ENCODE results near the gene C5. TPM values are rescaled to one million over a fixed set of nuclear protein-coding genes. Genes with fewer than 3 reads are reported as not detected.

The C5 gene
- polyA plus RNA-seq, 1 donor from 2014 or later, result 0.99 TPM

DNA sequence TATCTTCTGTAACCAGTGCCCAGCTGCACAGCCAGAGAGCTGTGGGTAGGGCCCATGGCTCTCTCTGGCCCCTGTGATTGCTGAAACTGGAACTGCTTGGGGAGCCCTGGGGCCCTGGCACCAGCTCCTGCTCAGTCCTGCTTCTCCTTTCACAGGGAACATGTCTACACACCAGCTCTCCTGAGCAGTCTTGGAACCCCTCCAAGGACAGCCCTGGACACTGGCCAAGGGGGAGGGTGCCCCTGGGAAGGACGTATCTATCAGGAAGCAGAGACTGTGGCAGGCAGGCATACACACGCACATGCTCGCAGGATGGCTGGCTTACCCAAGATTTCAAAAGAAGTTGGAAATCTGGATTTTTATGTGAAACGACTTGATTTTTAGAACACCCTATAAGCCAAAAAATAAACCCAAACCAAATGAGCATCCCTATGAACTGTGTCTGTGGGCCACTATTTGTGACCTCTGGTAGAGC is 114.7 kb downstream of the C5 start:
- peaks cover 43 to 52% (median 46%) of the 10 kb centered on the region in 3 donors for H3K4me1 Mint-ChIP-seq
- no peaks in the 10 kb centered on the region for H3K36me3 Mint-ChIP-seq
- peak overlapping the region; percentile 4 to 87 (median 87) for H3K27ac Mint-ChIP-seq
- H3K4me3 Mint-ChIP-seq, result peak overlapping the region in 2 of 4 donors; percentile 80 to 88
- H3K9me3 Mint-ChIP-seq, result no peaks in the 10 kb centered on the region
- H3K27me3 Mint-ChIP-seq, result no peaks in the 10 kb centered on the region

DNA sequence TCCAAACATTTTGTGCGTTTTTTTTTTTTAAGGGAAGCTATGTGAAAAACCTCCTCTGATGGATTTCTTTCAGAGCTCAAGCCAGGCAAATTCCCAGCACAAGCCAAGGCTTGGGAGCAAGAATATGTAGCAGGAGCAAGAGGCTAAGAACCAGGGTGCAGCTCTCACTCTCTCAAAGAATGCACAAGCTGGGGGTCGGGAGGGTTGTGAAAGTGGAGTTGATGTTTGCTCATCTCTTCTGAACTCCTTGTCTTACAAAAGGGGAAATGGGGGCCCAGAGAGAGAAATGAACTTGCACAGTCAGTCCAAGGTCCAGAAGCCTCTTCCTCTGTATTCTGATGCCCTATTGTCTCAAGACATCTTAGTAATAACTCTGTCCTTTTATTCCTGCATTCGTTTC is 115.8 kb downstream of the C5 start:
- Mint-ChIP-seq H3K27ac (peak overlapping the region; percentile 81 to 85 (median 85)), H3K4me3 (peak overlapping the region in 2 of 4 donors; percentile 66 to 78), H3K27me3 (no peaks in the 10 kb centered on the region), H3K36me3 (no peaks in the 10 kb centered on the region), H3K4me1 (peaks cover 45 to 60% (median 46%) of the 10 kb centered on the region in 3 donors), H3K9me3 (no peaks in the 10 kb centered on the region)

DNA sequence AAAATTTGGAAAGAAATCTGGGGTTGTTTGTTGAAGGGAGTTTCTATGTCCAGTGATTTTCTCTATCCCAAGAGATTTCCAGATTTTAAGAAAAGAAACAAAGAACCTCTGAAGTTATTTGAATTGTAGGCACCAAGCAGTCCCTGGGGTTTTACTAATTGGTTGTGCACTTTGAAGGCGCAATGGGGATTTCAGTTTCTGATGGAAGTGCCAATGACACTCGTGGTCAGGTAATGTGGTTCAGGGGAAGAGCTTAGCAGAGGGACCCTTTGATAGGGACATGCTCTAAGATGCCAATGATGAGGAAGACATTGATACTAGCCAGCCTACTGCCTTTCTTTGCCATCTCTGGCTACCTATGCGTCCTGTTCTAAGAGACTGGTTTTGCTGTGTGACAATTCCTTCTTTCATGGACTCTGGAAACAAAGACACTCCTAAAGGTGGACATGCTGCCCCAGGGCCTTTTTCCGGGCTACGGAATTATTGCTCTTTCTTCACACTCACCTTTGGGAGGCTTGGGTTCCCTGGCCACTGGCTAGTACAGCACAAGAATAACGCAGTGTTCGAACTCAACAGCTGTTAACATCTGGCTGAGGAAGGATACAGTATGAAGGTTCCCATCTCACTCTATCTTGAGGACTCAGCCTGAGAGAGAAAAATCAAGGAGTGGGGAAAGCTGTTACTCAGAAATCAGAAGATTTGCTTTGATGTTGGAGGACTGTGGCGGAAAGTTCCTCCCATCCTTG is 116.6 kb downstream of the C5 start:
- peak overlapping the region in 3 of 4 donors; percentile 44 to 72 (median 66) for H3K4me3 Mint-ChIP-seq
- no peaks in the 10 kb centered on the region for H3K9me3 Mint-ChIP-seq
- peak overlapping the region in 2 of 3 donors; percentile 80 to 85 for H3K27ac Mint-ChIP-seq
- H3K4me1 Mint-ChIP-seq, result peaks cover 45 to 61% (median 46%) of the 10 kb centered on the region in 3 donors
- no peaks in the 10 kb centered on the region for H3K27me3 Mint-ChIP-seq
- H3K36me3 Mint-ChIP-seq, result no peaks in the 10 kb centered on the region

- Mint-ChIP-seq H3K4me3 (peak overlapping the region in 3 of 4 donors; percentile 85 to 88 (median 87)), H3K4me1 (peaks cover 57 to 71% (median 58%) of the 10 kb centered on the region in 3 donors), H3K36me3 (no peaks in the 10 kb centered on the region), H3K27me3 (no peaks in the 10 kb centered on the region), H3K27ac (peak overlapping the region; percentile 96 to 99 (median 96)), H3K9me3 (no peaks in the 10 kb centered on the region)
Observed at GRCh38 chr9:120932086-120932823, 117.8 kb downstream of the C5 start.

DNA sequence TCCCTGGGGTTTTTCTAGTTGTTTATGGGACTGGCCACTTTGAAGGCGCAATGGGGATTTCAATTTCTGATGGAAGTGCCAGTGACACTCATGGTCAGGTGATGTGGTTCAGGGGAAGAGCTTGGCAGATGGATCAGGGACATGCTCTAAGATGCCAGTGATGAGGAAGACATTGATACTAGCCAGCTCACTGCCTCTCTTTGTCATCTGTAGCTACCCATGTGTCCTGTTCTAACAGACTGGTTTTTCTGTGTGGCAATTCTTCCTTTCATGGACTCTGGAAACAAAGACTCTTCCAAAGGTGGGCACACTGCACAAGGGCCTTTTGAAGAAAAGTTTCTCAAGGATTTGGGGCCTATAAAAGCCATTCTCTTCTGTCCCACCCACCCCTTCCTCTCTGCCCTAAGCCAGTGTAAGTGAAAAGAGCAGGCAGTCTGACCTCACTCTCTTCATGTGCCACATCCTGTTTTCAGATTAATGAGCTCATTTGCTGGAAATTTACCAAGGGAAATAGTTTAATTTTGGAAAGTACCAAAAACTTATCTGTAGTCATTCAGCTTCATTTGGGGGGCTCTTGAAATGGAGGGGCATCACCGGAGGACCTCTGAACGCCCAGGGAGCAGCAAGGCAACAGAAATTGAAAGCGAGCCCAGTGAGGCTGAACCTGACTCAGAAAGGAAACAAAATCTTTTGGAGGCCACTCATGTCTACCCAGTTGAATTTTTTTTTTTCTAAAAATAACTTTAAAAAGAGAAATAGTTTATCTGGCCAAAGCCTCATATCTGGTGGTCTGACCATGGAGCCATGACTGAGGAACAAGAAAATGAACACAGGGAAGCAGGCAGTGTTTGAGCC is 118.6 kb downstream of the C5 start:
- Mint-ChIP-seq H3K27ac (peak overlapping the region; percentile 96 to 99 (median 96)), H3K9me3 (no peaks in the 10 kb centered on the region)

GRCh38 chr9:120929229-120929791 is 120.8 kb downstream of the C5 start:
- H3K27ac Mint-ChIP-seq, result peak overlapping the region; percentile 84 to 99 (median 91)
- no peaks in the 10 kb centered on the region for H3K27me3 Mint-ChIP-seq
- H3K4me1 Mint-ChIP-seq, result peaks cover 56 to 75% (median 63%) of the 10 kb centered on the region in 3 donors
- no peaks in the 10 kb centered on the region for H3K9me3 Mint-ChIP-seq
- no peaks in the 10 kb centered on the region for H3K36me3 Mint-ChIP-seq
- peak overlapping the region; percentile 82 to 92 (median 87) for H3K4me3 Mint-ChIP-seq

More for the DNA sequence above, 118.6 kb downstream of the C5 start:
- Mint-ChIP-seq H3K4me1 (peaks cover 58 to 75% (median 61%) of the 10 kb centered on the region in 3 donors), H3K4me3 (peak overlapping the region; percentile 76 to 88 (median 86)), H3K27me3 (no peaks in the 10 kb centered on the region), H3K36me3 (no peaks in the 10 kb centered on the region)

GRCh38 chr9:120928483-120929228 is 121.4 kb downstream of the C5 start:
- H3K9me3 Mint-ChIP-seq, result no peaks in the 10 kb centered on the region
- H3K4me1 Mint-ChIP-seq, result peaks cover 59 to 74% (median 64%) of the 10 kb centered on the region in 3 donors
- H3K4me3 Mint-ChIP-seq, result peak overlapping the region; percentile 89 to 93 (median 92)
- H3K27ac Mint-ChIP-seq, result peak overlapping the region; percentile 85 to 99 (median 97)
- no peaks in the 10 kb centered on the region for H3K27me3 Mint-ChIP-seq
- no peaks in the 10 kb centered on the region for H3K36me3 Mint-ChIP-seq

DNA sequence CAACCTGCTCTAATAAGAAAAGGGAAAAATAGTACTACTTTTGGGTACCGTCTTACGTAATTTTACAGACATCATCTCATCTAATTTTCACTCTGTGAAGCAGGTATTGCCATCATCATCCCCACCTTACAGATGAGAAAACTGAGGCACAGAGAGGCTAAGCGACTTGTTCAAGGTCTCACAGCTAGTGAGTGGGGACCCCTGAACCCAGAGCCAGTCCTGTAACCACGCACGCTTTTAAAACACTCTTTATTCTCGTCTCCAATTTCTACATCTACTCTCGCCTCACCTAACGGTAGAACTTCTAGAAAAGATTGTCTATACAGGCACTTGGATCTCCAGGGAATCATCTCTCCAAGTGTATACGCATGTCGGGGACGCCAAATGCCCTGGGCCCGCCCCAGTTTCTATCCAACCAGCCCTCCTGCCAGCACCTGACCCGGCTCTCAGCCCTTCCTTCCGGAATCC is 122.0 kb downstream of the C5 start:
- H3K36me3 Mint-ChIP-seq, result no peaks in the 10 kb centered on the region
- H3K4me3 Mint-ChIP-seq, result peak overlapping the region; percentile 89 to 93 (median 92)
- H3K27me3 Mint-ChIP-seq, result no peaks in the 10 kb centered on the region
- peaks cover 55 to 71% (median 60%) of the 10 kb centered on the region in 3 donors for H3K4me1 Mint-ChIP-seq
- no peaks in the 10 kb centered on the region for H3K9me3 Mint-ChIP-seq
- H3K27ac Mint-ChIP-seq, result peak overlapping the region; percentile 85 to 97 (median 97)

DNA sequence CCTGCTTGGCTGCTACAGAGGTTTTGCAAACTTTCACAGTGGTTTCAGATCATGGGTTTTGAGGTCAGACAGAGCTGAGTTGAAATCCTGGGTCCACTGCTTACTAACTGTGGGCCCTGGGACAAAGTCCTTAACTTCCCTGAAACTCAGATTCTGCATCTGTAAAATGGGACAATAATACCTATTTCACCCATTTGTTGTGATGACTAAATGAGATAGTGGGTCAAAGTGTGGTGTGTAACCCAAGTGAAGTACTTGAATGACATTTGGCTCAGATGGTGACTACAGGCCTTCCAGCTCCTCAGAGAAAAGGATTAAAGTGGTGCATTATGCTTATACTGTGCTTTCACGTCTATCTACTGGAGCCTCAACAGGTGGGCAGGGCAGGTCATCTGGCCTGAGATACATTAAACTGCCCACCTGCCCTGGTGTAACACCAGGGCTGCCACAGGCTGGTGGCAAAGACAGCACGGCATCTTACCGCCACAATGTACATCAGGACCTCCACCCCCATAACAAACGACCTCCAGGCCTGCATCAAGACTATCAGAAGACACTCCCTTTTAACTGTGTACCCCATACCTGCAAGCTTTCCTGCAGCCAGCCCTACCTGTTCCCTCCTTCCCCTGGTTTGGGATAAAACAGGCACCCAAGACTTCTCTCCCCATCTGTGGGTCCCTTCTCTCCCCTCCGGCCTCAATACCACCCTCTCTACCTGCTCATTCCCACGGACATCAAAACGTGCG is 122.6 kb downstream of the C5 start:
- H3K4me1 Mint-ChIP-seq, result peaks cover 57 to 69% (median 59%) of the 10 kb centered on the region in 3 donors
- no peaks in the 10 kb centered on the region for H3K9me3 Mint-ChIP-seq
- H3K36me3 Mint-ChIP-seq, result no peaks in the 10 kb centered on the region
- H3K4me3 Mint-ChIP-seq, result peak overlapping the region; percentile 89 to 93 (median 92)
- peak overlapping the region; percentile 85 to 97 (median 97) for H3K27ac Mint-ChIP-seq
- H3K27me3 Mint-ChIP-seq, result no peaks in the 10 kb centered on the region

GRCh38 chr9:120926397-120926928 is 123.6 kb downstream of the C5 start, which contains the start of gene TRAF1:
Gene TRAF1, minus strand, starts transcription at chr9:120926796. Its CDS starts 721 bp downstream, at chr9:120926075.
- Mint-ChIP-seq H3K4me3 (peak within 1 kb of the TSS; percentile 91 to 93 (median 92)), H3K36me3 (peaks cover 5% of the 10 kb centered on the region), H3K27ac (peak within 1 kb of the TSS; percentile 85 to 97 (median 97)), H3K9me3 (no peaks in the 10 kb centered on the region), H3K27me3 (no peaks in the 10 kb centered on the region), H3K4me1 (peaks cover 59 to 71% (median 59%) of the 10 kb centered on the region in 3 donors)

DNA sequence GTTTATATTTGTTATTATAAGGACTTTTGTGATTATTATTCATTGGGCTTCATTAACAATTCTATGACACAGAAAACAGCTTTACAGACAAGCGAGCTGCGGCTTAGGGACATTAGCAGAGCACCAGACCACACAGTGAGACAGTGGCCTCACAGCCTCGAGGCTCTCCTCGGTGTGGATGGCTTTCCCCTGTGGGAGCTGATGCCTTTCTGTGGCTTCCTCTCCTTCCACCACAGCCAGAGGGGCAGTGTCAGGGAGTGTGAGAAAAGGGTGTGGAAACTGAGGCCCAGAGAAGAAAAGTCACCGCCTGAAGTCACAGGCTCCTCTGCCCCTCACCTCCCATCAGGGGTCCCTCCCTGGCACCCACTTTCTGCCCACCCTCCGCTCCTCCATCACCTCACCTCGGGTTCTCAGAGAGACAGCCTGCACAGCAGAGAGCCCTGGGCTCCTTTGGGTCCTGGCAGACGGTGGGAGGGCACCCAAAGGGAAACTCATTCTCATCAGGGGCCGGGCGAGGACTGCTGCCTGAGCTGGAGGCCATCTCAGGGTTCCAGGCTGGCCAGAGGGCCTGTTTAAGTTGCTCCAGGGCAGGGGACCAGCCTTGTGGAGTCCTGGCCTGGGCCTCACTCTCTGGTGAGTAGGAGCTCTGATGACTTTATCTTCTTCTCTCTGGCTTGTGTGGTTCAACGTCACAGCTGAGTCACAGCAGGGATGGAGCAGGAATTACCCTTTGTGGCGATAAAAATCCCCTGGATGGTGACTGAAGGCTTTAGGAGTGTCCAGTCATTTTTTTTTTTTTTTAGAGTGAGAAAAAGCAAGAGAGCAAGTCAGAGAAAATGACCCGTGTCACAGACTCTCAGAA is 124.3 kb downstream of the C5 start:
- Mint-ChIP-seq H3K27ac (peak overlapping the region; percentile 79 to 97 (median 85)), H3K9me3 (no peaks in the 10 kb centered on the region), H3K4me1 (peaks cover 57 to 71% (median 59%) of the 10 kb centered on the region in 3 donors), H3K4me3 (peak overlapping the region; percentile 62 to 93 (median 92)), H3K36me3 (peaks cover 5% of the 10 kb centered on the region), H3K27me3 (no peaks in the 10 kb centered on the region)

Measured in IgD-negative memory B cell (primary cell).